RWPE1 (cell line): ENCODE measurements around the gene SRSF4.
"Not testable (repeated sequence)": the region's sequence is repeated elsewhere in the genome, so short reads cannot be mapped to it uniquely, and the experiment has no call there.

ENCODE experiments used
- CTCF ChIA-PET: fragments of 350-600 bp; sonication (Branson Sonifier 250); formaldehyde crosslinking; extraction: SDS; loops from one replicate; lab custom pipeline; 2021; lab: Yijun Ruan, JAX
- POLR2A ChIA-PET: fragments of 400-600 bp; formaldehyde crosslinking; extraction: SDS; loops from one replicate; lab custom pipeline; 2020; ENCODE audit warnings: antibody characterized with exemption; ENCODE audit not compliant: low non-redundant PET; lab: Yijun Ruan, JAX
- DNase-seq: peaks from one replicate; pipeline ENCODE4 v3.0.0; 2012; ENCODE audit warnings: low spot score
- H3K27ac ChIP-seq: fragments of 450-650 bp; 2 replicates; pipeline ENCODE4 v1.5.1; 2017
- CTCF ChIP-seq: fragments of 450-650 bp; conservative IDR thresholded peaks from 2 replicates; pipeline ENCODE4 v1.5.1; 2017; ENCODE audit warnings: low read depth, mild to moderate bottlenecking

SRSF4 gene

GRCh38 chr1:29162025-29162424 lies 19.7 kb downstream of the SRSF4 start:
- no peak for TF ChIP-seq CTCF
- ChIA-PET CTCF (interaction anchor here (0.7 kb wide), 1 partner anchor 261 kb away, joined by 3 read pairs; no protein-coding TSS in a partner anchor), POLR2A (no interaction called here)
- no peak overlapping the region for H3K27ac ChIP-seq
- no peak for DNase-seq

GRCh38 chr1:29159773-29160172 lies 21.9 kb downstream of the SRSF4 start:
- DNase-seq, result no peak
- no peak overlapping the region for H3K27ac ChIP-seq
- CTCF ChIA-PET, result no interaction called here
- no peak for TF ChIP-seq CTCF
- POLR2A ChIA-PET, result no interaction called here

GRCh38 chr1:29157269-29157601 lies 24.5 kb downstream of the SRSF4 start:
- CTCF ChIA-PET, result no interaction called here
- POLR2A ChIA-PET, result no interaction called here
- no peak overlapping the region for H3K27ac ChIP-seq
- TF ChIP-seq CTCF, result no peak
- no peak for DNase-seq

- CTCF ChIA-PET, result interaction anchor here (0.6 kb wide), 1 partner anchor 10 kb away, joined by 3 read pairs; no protein-coding TSS in a partner anchor
- POLR2A ChIA-PET, result no interaction called here
Observed at GRCh38 chr1:29156543-29157268, 25.0 kb downstream of the SRSF4 start.

GRCh38 chr1:29152046-29152805 lies 29.5 kb downstream of the SRSF4 start:
- no peak overlapping the region for H3K27ac ChIP-seq
- ChIA-PET CTCF (no interaction called here), POLR2A (no interaction called here)
- DNase-seq, result no peak
- TF ChIP-seq CTCF, result no peak

More at GRCh38 chr1:29156543-29157268, 25.0 kb downstream of the SRSF4 start:
- no peak for TF ChIP-seq CTCF
- no peak overlapping the region for H3K27ac ChIP-seq
- no peak for DNase-seq

GRCh38 chr1:29150346-29150745 lies 31.4 kb downstream of the SRSF4 start:
- H3K27ac ChIP-seq, POLR2A ChIA-PET, DNase-seq, CTCF ChIA-PET: not testable (repeated sequence)
